ENCODE data around the gene WWC2. TPM values are rescaled to one million over a fixed set of nuclear protein-coding genes. Genes with fewer than 3 reads are reported as not detected.

Gene WWC2
- total RNA-seq, 4 donors from 2014 or later = 4.5 to 10.7 (median 8.6) TPM

DNA sequence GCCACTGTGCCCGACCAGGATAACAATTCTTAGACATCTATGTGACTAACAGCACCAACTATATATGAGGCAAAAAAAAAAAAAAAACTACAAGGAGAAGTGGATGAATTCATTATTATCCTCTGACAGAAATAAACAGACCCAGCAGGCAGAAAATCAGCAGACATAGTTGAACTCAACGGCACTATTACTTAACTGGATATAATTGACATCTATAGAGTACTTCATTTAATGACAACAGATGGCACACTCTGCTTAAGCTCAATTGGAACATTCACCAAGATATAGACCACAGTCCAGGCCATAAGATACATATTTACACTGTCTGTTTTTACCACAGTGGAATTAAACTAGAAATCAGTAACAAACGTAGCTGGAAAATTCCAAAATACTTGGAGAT lies 207.8 kb downstream of the WWC2 start:
- H3K27ac ChIP-seq = no peak overlapping the region
- in situ Hi-C loops (cut with MboI; ENCODE audit: low sequenced_read_pairs in 4 of 4) = loop anchor here in 1 of 4 donors (25.0 kb wide), 1 partner anchor 105 kb away; no protein-coding TSS in a partner anchor

DNA sequence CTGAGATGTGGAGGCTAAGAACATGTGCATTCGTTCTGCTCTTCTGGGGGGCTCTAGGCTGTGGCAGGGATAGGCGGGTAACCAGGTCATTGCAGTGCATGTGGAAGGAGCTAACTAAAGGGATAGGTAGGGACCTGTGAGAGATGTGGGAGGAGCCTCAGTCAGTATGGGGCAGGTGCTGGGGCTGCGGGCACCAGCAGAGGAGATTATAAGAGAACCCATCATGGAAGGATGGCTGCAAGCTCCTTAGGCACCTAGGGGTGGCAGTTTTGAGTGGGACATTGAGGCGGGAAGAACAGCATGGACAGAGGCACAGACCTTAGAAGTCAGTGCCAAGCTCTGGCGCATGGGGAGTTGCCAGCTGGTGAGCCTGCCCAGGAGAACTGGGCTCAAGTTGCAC lies 213.8 kb downstream of the WWC2 start:
- no peak for TF ChIP-seq POLR2A (IDR thresholded peaks at IDR 0.05)
- TF ChIP-seq, protein P1, sequence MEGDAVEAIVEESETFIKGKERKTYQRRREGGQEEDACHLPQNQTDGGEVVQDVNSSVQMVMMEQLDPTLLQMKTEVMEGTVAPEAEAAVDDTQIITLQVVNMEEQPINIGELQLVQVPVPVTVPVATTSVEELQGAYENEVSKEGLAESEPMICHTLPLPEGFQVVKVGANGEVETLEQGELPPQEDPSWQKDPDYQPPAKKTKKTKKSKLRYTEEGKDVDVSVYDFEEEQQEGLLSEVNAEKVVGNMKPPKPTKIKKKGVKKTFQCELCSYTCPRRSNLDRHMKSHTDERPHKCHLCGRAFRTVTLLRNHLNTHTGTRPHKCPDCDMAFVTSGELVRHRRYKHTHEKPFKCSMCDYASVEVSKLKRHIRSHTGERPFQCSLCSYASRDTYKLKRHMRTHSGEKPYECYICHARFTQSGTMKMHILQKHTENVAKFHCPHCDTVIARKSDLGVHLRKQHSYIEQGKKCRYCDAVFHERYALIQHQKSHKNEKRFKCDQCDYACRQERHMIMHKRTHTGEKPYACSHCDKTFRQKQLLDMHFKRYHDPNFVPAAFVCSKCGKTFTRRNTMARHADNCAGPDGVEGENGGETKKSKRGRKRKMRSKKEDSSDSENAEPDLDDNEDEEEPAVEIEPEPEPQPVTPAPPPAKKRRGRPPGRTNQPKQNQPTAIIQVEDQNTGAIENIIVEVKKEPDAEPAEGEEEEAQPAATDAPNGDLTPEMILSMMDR (IDR thresholded peaks at IDR 0.05 in 4 of 5, conservative IDR thresholded peaks at IDR 0.05 in 1 of 5) = no peak
- intact Hi-C loops (cut with DNase I; ENCODE audit: low total_unique reads) = no loop called here

More for the DNA sequence above, 207.8 kb downstream of the WWC2 start:
- TF ChIP-seq POLR2A (IDR thresholded peaks at IDR 0.05) = no peak
- TF ChIP-seq, protein P1 (IDR thresholded peaks at IDR 0.05 in 4 of 5, conservative IDR thresholded peaks at IDR 0.05 in 1 of 5) = no peak
- no peaks in the 10 kb centered on the region for H3K4me1 ChIP-seq
- H3K9me3 ChIP-seq = no peaks in the 10 kb centered on the region
- intact Hi-C loops (cut with DNase I; ENCODE audit: low total_unique reads) = no loop called here
- H3K36me3 ChIP-seq = no peaks in the 10 kb centered on the region
- no peak for DNase-seq
- H3K27me3 ChIP-seq = no peaks in the 10 kb centered on the region
- no peak overlapping the region for H3K4me3 ChIP-seq
- ATAC-seq = no peak

DNA sequence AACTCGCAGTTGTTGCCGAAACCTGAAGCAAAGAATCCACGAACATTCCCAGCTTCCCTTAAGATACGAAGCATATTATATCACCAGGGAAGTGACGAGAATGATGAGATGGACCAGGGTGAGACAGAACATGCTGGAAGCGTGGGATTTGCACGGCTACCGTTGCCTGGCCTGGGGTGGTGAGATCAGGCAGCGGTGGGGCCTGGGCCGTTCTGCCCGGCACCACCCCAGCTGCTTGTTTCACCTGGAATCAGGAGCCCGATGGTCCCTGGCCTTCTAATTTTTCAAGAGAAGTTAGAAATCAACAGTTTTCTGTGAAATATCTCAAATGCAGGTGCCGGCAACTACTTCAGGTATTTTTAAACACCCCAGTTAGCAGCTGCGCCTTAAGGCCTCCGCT lies 215.3 kb downstream of the WWC2 start:
- in situ Hi-C loops (cut with MboI; ENCODE audit: low sequenced_read_pairs in 4 of 4) = loop anchor here in 1 of 4 donors (25.0 kb wide), 1 partner anchor 98 kb away; no protein-coding TSS in a partner anchor

More for the DNA sequence above, 213.8 kb downstream of the WWC2 start:
- no peak overlapping the region for H3K4me3 ChIP-seq
- DNase-seq = no peak
- H3K27ac ChIP-seq = no peak overlapping the region
- no peaks in the 10 kb centered on the region for H3K9me3 ChIP-seq
- no peak for ATAC-seq
- H3K4me1 ChIP-seq = no peaks in the 10 kb centered on the region
- H3K27me3 ChIP-seq = no peaks in the 10 kb centered on the region
- H3K36me3 ChIP-seq = peaks cover 0 to 14% of the 10 kb centered on the region in 2 donors
- in situ Hi-C loops (cut with MboI; ENCODE audit: low sequenced_read_pairs in 4 of 4) = loop anchor here in 1 of 4 donors (25.0 kb wide), 1 partner anchor 99 kb away; no protein-coding TSS in a partner anchor

DNA sequence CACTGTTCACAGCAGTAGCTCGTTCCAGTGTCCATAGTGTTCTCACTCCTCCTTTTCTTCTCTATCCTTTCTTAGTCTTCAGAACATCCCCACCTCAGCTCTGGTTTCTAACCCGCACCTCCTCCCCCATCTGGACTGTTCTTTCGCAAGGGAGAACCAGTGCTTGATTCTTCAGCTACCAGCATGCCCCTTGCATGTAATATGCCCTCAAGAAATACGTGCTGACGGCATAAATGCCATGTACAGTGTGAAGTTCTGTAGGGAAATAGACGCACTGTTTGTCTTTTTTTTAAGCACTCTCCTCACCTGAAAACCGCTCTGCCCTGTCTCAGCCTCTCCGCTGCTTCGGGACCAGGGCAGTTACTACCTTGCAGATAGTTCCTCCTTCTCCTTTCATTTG lies 215.7 kb downstream of the WWC2 start:
- no peak for ATAC-seq
- TF ChIP-seq, protein P1 (IDR thresholded peaks at IDR 0.05 in 4 of 5, conservative IDR thresholded peaks at IDR 0.05 in 1 of 5) = no peak
- no peak for TF ChIP-seq POLR2A (IDR thresholded peaks at IDR 0.05)
- Histone ChIP-seq H3K27me3 (no peaks in the 10 kb centered on the region), H3K9me3 (no peaks in the 10 kb centered on the region), H3K4me1 (no peaks in the 10 kb centered on the region), H3K4me3 (no peak overlapping the region), H3K36me3 (peaks cover 0 to 14% of the 10 kb centered on the region in 2 donors), H3K27ac (no peak overlapping the region)
- in situ Hi-C loops (cut with MboI; ENCODE audit: low sequenced_read_pairs in 4 of 4) = loop anchor here in 1 of 4 donors (25.0 kb wide), 1 partner anchor 97 kb away; no protein-coding TSS in a partner anchor
- intact Hi-C loops (cut with DNase I; ENCODE audit: low total_unique reads) = no loop called here
- DNase-seq = no peak

More for the DNA sequence above, 215.3 kb downstream of the WWC2 start:
- Histone ChIP-seq H3K4me3 (no peak overlapping the region), H3K27ac (no peak overlapping the region), H3K9me3 (no peaks in the 10 kb centered on the region), H3K4me1 (no peaks in the 10 kb centered on the region), H3K36me3 (peaks cover 0 to 14% of the 10 kb centered on the region in 2 donors), H3K27me3 (no peaks in the 10 kb centered on the region)
- no peak for DNase-seq
- ATAC-seq = no peak
- TF ChIP-seq POLR2A (IDR thresholded peaks at IDR 0.05) = no peak
- TF ChIP-seq, protein P1 (IDR thresholded peaks at IDR 0.05 in 4 of 5, conservative IDR thresholded peaks at IDR 0.05 in 1 of 5) = no peak
- intact Hi-C loops (cut with DNase I; ENCODE audit: low total_unique reads) = no loop called here

DNA sequence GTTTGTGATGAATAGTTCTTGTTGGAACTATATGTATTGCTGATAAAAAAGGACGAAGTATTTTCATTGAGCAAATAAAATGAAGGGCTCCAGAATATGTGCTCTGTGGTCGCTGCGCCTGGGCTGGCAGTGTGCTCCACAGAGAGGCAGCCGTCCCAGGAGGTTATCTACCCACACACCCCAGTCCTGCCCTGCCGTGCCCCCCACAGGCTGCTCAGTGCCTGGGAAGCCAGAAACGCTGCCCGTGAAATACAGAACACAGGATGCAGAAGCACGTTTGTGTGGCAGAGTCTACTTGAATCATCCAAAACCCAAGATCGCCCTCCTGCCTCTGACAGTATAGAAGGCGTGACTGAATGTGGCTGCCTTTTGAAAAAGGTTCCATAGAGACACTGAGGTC lies 219.6 kb downstream of the WWC2 start:
- Histone ChIP-seq H3K4me1 (no peaks in the 10 kb centered on the region), H3K9me3 (no peaks in the 10 kb centered on the region), H3K27me3 (no peaks in the 10 kb centered on the region), H3K27ac (no peak overlapping the region), H3K36me3 (peaks cover 0 to 7% of the 10 kb centered on the region in 2 donors), H3K4me3 (no peak overlapping the region)
- TF ChIP-seq, protein P1 (IDR thresholded peaks at IDR 0.05 in 4 of 5, conservative IDR thresholded peaks at IDR 0.05 in 1 of 5) = no peak
- TF ChIP-seq POLR2A (IDR thresholded peaks at IDR 0.05) = no peak
- in situ Hi-C loops (cut with MboI; ENCODE audit: low sequenced_read_pairs in 4 of 4) (loop anchor here in 1 of 4 donors (25.0 kb wide), 1 partner anchor 94 kb away; no protein-coding TSS in a partner anchor), intact Hi-C loops (cut with DNase I; ENCODE audit: low total_unique reads) (no loop called here)
- no peak for DNase-seq
- no peak for ATAC-seq

Data from gastrocnemius medialis (tissue), 4 donors.